GM19468 (cell line): Measurements from ENCODE around the gene IP6K3.

ENCODE experiments used
- ATAC-seq: cut with Tn5 transposase; IDR thresholded peaks from one replicate; pipeline ENCODE4 v1.9.1; 2021; ENCODE audit warnings: mild to moderate bottlenecking, moderate library complexity, moderate number of reproducible peaks; ENCODE audit not compliant: unreplicated experiment; ENCODE audit errors: extremely low read depth

The IP6K3 gene

DNA sequence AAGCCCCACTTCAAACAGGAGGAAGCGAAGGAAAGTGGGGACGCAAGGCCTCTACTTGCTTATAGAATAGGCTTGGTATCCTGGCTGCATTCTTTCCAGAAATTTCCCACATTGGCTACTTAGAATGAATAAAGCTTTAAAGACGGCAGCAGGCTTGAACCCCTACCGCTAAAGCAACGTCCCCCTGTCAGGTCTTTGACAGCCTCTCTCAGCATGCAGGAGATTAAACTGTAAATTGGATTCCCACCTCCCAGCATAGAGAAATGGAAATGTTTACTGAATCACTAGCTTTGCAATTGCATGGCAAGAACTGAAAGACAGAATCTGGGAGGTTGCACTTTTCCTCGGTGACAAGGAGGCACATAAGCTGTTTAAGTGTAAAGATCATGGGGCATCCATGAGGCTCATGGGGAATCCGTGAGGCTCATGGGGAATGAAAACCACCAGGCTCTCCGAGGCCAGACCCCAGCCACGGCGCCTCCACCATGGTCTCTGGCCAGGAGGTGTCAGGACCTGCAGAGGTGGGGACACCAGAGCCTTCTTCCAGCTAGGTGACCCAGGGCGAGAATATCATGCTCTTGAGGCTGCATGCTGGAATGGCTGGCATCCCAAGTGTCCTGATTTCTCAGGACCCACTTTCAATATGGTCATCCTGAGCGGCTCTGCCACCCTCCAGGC is 31.9 kb upstream of the IP6K3 start:
- ATAC-seq = no peak

DNA sequence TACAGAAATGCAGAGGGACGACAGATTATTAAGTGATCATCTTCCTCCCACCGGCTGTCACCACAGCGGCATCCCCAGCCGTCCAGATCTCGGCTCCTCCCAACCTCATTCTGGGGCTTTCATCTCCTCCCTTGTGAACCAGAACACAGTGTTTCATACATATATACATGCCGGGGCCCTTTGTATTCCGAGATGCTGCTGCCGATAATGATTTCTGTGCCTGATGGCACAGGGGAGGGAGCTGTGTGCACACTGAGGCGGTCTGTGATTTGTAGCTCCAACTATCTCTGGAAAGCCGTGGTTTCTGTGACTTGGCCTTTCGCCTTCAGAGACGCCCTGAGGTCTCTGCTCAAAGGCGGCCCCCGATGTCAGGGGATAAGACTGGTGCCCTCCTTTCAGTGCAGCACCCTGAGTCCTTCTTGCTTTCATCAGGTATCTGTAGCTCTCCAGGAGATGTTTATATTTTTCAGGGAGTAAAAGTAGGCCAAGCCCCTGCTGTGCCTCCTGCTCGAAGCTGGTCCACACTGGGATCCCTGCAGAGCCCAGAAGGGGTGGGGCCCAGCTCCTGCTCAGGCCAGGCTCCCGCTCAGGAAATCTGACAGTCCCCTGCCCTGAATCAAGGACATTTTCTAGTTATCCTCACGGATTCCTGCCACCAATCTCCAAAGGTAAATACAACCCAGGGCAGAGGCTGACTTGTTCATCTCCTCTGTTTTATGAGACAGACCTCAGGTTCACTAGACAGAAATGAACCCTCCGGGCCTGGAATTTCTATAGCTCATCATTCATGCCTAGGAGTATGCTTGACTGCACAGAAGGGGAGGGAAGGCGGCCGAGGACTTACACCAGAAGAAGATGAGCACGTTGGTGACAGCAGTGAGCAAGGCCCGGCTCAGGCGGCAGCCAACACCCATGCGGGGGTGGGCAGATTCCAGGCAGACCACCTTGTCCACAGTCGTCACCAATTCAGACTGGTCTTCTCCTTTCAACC is 31.0 kb upstream of the IP6K3 start:
- no peak for ATAC-seq

DNA sequence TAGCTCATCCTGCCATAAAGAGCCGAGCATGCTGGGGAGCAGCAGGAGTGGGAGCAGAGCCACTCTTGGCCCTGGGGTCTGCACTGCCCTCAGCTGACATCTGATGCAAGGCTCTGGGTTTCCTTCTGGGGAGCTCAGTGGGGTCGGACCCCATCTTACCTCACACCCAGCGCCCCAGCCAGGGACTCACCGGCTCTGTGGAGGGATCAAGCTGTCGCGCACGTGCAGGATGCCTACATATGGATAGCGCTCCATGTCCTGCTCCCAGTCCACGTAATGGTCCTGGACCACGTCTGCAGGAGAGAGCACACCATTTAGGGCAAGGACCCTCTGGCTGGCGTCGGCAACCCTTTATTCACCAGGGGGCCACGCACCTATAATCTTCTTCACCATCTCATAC is 30.1 kb upstream of the IP6K3 start:
- no peak for ATAC-seq

DNA sequence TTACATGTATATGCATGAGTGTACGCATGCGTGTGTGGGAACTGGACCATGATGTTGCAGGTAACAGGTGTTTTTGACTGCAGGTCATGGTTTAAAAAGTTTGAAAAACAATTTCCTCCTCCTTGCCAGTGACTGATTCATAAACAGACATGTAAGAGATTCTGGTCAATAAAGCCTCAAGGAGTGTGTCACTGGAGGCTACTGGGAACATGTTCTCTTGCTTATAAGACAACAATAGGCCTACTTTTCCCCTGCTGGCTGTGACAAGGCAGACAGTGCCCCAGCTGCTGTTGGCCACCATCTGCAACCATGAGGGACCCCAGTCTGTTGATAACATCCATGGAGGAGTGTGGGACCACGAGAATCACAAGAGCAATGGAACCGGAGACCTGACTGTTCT is 29.5 kb upstream of the IP6K3 start:
- ATAC-seq = no peak

DNA sequence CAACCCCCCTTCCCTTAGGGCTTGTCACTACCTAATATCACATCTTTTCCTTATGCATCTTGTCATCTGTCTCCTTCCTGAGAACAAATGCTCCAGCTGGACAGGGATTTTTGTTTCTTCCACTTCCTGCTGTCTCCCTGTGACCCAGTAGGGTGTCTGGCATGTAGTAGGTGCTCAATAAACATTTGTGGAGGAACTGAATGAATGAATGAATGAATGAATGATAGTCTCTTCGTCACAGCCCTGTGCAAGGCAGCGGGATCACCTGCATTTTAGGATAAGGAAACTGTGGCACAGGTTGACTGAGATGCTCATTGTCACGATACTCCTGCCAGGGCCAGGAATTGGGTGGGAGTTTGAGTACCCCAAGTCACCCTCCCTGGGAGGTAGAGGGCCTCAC is 28.1 kb upstream of the IP6K3 start:
- no peak for ATAC-seq

DNA sequence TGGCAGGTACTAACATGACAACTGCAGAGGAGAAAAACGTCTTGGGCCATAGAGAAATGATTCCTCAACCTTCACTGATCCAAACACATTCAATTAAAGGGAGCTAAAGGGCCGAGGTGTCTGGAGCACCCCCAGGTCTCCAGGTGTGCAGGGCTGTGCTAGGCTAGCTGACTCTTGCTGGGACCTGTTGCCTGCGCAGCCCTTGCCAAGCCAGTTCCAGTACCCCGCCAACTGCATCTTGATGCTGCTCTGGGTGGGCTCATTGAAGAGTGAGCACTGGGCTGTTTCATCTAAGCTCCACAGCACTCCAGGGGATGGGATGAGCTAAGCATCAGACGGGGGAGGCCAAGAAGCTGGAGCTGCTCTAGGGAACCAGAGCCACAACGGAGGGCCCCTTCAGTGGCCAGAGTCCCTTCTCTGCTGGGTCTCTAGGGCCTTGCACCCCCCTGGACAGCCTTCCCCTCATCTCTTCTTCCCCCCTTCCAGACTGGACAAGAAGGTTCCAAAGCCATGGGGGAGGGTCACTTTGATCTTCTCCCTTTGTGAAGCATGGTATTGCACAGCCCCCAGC is 26.3 kb upstream of the IP6K3 start:
- no peak for ATAC-seq

DNA sequence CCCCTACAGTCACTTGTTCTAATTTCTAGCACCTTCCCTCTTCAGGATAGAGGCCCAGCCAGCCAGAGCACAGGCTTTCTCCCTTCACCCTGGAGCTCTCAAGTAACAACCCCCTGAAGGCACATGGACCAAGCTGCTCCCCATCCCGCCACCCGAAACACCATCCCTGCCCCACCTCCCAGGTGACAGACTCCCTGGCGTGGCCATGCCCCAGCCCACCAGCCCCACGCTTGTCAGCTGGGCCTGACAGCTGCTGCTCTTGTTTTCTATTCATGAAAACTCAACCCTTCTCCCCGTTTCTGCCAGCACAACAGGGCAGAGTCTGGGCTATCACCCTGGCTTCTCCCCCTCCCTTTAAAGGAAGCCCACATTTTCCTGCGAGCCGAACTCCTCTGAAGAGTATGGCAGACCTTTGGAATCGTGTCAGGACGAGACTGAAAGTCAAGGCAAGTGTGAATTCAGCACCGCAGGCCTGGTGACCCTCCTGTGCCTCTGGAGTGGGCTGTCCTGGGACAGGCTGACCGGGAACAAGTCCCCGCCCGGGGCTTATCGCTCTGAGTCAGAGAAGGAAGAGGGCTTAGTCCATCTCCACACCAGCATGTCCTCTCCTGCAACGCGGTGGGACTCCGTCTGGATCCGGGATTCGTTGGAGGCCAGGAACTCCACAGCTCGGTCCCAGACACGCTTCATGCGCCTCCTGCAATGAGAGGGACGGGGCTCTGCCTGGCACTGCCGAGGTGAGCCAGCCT is 25.6 kb upstream of the IP6K3 start:
- no peak for ATAC-seq

DNA sequence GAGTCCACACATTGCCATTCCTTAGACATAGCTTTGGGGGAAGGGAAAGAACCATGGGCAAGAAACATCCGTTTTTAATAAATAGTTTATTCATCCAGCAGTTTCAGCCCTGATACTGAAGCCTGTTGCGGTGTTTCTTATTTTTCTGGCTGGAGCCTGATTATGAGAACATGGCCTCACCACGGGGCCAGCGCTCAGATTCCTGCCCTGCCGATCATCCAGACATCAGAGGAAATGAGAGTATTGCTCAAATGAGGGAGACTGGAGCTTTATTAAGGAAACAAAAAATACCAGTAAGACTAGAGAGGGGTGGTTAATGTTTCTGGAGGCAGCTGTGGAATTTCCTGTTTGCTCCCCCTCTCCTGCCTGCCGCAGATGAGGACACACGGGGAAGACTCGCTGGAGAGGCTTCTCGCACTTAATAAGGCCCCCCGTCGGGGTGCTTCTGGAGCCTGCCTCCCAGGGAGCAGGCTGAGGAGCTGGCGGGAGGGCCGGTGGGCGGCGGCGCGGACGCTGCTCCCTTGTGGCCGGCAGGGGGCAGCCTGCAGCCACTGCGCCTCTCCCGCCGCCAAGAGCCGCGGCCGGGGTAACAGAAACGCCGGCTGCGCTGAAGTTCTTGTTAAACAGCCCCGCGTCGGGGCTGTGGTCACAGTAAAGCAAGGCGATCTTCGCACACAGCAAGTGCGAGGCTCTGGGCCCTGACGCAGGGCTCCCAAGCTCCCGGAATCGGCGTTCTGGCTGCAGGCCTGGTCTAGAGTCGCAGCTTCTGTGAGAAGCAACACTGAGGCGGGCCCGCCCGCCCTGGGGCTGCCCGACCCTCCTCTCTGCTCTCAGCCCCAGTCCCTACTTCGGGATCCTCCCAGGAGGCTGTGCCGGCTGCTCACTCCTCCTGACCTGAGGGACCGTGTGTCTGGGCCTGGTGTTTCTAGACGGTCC is 24.7 kb upstream of the IP6K3 start:
- ATAC-seq = no peak

DNA sequence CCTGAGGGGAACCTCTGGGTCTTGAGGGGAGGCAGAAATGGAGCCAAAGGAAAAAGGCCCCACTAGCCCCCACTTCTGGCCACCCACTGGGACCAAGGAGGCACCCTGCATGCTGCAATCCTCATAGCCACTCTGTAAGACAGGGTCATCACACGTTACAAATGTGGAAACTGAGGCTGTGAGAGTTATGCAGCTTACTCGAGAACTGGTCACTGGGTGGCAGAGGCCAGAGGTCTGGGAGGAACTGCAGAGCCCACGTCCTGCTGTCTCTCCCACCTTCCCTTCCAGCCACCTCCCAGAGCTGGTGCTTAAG is 24.1 kb upstream of the IP6K3 start:
- ATAC-seq = no peak

DNA sequence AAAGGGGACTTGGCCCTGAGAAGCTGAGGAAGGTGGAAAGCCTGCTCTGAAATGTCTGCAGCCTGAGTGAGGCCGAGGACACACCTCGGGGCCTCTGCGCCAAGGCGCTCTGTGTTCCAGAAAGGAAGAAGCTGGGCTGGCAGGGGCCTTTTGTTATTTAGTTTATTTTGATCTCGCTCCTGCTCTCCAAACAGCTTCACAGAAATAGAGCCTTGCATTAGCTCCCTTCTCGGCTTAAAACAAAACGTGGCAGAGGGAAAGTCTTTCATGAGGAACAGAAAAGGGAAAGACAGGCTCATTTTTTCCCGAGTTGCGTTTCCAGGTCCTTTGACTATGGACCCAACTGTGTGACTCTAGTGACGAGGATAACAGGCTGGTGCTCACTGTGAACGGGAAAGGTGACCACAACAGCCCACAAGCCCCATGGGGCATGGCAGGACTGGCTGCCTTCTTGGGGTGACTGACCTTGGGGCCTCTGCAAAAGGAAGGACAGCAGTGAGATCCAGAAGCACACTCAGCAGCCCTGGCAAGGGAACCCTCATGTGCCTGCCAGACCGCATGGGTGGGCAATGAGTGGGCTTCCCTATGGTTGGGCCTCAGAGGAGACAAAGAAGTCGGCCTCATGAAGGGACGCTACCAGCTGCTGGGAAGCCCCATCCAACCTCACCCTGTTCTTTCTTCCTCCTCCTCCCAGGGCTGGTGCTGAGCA is 23.6 kb upstream of the IP6K3 start:
- no peak for ATAC-seq

DNA sequence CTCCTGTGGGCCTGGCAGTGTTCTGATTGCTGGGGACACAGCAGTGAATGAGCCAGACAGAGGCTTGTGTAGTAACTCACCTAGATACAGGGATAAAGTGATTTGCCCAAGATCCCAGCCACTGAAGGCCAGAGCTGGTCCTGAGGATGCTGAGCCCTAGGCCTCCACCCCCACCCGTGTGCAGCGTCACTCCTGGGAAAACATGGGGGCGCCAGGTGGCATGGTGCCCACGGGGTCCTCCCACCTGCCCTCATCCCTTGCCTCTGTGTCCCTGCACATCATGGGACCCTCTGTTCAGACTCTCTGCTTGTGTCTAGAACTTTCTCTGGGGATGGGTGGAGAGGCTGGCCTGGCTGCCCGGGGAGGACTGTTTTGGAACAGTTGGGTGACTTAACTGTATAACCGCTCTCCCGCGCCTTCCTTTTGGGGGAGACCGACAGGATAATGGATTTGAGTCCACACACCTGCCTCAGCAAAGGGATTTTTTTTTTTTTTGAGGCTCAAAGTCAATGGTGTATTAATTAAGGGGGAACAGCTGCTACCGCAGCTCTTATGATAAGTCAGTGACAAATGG is 22.6 kb upstream of the IP6K3 start:
- ATAC-seq = no peak

DNA sequence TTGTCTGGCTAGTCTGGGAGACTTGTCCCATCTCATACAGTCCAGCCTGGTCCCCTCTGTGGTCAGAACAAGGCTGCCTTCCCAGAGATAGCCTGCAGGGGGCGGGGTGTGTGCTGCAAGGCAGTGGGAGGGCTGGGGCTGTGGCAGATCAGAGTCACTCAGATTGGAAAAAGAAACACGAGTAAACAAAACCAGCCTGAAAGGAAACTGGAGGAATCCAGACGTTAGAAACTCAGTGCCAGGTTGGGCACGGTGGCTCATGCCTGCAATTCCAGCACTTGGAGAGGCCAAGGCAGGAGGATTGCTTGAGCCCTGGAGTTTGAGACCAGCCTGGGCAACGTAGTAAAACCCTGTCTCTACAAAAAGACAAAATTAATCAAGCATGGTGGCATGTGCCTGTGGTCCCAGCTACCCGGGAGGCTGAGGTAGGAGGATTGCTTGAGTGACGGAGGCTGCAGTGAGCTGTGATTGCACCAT is 22.0 kb upstream of the IP6K3 start:
- no peak for ATAC-seq

DNA sequence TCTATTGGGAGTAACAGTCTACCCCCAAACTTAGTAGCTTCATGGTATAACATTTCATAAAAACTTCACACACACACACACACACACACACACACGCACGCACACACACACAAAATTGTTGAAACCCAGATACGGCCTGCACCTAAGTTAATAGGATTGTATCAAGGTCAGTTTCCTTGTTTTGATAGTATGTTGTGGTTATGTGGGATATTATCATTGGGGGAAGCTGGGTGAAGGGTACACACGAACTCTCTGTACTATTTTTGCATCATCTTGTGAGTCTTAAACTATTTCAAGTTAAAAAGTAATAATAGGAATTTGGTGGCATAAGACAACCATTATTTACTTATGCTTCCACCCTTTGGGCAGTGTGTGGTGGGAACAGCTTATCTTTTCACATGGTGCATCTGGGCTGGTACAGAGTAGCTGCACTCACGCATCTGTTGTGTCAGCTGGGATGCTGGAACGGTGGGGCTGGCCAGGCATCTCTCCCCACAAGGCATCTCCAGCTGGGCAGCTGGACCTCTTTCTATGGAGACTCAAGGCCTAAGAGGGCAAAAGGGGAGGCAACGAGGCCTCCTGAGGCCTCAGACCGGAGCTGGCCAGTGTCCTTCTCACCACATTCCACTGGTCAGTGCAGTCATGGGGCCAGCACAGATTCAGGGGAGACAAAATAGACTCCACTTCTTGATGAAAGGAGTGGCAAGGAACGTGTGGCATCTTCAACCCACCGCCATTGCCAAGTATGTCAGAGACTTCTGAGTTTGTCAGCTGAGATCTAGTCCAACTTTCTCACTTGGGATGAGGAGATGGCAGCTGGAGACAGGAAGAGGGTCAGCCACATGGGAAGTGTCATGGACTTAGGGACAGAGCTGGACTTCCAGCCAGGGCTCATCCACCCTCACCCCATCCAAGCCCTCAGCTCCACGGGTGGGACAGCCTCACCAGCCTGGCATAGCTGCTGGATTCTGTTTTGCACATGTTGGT is 20.5 kb upstream of the IP6K3 start:
- no peak for ATAC-seq

DNA sequence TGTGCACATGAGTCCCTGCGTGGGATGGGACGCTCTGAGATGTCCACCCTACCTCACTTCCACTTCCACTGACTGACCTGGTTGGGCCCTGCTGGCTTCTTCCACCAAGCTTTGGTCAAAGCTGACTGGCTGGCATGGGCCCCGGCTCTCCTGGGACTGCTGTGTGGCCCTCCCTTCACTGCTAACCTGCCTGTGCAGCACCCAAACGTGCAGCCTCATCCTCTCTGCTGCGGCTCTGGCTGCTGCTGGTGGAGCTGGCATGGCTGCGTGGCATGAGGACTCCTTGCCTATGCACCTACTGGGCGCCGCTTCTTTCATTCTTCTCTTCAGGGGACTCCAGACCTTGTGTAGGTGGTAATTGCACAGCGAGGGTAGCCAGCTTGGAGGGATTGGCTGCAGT is 18.7 kb upstream of the IP6K3 start:
- ATAC-seq = no peak

DNA sequence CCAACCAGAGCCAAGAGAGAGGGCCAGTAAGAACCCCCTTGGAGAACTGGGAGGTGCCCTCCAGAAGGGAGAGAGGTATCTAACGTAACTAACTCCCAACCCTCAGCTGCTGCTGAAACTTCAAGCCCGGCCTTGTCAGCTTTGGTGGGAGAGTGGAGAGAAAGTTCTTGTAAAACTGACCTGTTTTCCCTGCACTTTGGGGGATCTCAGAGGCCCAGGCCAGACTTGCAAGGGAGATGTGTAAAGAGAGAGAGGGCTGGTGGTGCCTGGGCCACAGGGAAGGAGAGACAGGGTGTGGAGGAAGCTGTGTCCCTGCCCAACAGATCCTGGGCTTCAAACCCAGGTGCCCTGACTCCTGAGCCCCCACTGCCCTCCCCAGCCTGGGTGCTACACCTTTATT is 17.3 kb upstream of the IP6K3 start:
- no peak for ATAC-seq

DNA sequence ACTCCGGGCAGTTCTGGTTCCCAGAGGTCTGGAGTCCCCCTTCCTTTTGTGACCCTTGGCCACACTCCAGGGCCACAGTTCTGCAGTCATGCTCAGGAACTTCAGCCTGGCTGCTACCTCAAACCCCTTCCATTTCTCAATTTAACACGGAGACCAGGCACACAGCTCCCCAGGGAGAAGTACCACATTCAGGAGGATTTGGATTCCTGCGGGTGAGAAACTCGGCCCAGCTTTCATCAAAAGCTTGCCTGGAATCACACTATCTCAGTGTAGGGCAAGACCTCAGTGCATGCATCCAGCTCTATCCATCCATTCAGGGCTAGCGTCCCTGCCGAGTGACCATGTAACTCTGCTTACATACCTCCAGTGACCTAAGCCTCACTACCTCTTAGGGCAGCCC is 16.8 kb upstream of the IP6K3 start:
- ATAC-seq = no peak

DNA sequence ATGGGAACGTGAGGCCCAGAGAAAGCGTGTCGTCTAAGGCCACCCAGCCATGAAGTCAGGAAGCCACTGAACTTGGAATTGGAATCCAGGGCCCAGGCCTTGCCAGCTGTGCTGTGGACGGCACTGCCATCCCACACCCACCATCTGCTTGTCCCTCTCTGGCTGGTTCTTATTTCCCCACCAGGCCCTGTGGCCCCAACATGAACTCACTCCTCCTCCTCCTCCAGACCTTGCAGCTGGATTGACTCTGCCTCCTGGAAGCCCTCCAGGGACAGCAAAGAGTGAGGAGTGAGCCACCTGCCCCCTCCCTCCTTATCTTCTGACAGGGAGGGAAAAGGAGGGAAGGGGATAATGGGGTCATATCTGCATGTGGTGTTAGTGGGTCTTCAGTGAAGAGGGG is 16.0 kb upstream of the IP6K3 start:
- ATAC-seq = no peak
